WI38 (cell line): ENCODE results near the gene KCNK10.
"Not testable (repeated sequence)": the region's sequence is repeated elsewhere in the genome, so short reads cannot be mapped to it uniquely, and the experiment has no call there.

Source experiments
- H3K4me3 ChIP-seq: 2 replicates; pipeline ENCODE4 v1.5.1; 2011; ENCODE audit warnings: low read depth, mild to moderate bottlenecking, control low read depth, low read length
- TF ChIP-seq, protein P1 (sequence below): IDR thresholded peaks from 2 replicates; pipeline ENCODE4 v1.5.1; 2012; ENCODE audit warnings: low read depth, mild to moderate bottlenecking, control low read depth, low read length

Gene KCNK10

DNA sequence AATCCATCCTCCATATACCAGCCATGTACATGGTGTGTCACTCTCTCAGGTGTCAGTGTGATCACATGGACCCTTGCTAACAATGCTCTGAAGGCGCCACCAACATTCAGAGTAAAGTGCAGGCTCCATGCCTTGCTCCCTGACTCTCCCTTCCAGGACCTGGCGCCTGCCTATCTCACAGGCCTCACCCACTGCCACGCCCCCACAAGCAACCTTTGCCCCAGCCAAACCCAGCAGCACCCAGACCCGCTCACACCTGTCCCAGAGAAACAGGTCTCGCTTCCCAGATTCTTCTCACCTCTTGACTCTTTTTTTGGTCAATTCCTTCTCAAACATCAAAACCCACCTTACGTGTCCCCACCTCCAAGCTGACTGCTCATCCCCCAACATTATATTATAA is 52.3 kb downstream of the KCNK10 start:
- TF ChIP-seq, protein P1, sequence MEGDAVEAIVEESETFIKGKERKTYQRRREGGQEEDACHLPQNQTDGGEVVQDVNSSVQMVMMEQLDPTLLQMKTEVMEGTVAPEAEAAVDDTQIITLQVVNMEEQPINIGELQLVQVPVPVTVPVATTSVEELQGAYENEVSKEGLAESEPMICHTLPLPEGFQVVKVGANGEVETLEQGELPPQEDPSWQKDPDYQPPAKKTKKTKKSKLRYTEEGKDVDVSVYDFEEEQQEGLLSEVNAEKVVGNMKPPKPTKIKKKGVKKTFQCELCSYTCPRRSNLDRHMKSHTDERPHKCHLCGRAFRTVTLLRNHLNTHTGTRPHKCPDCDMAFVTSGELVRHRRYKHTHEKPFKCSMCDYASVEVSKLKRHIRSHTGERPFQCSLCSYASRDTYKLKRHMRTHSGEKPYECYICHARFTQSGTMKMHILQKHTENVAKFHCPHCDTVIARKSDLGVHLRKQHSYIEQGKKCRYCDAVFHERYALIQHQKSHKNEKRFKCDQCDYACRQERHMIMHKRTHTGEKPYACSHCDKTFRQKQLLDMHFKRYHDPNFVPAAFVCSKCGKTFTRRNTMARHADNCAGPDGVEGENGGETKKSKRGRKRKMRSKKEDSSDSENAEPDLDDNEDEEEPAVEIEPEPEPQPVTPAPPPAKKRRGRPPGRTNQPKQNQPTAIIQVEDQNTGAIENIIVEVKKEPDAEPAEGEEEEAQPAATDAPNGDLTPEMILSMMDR, result no peak
- no peak overlapping the region for H3K4me3 ChIP-seq

- no peak overlapping the region for H3K4me3 ChIP-seq
- TF ChIP-seq, protein P1, result no peak
Observed at GRCh38 chr14:88269806-88270420, 53.2 kb downstream of the KCNK10 start.

GRCh38 chr14:88266474-88266873 is 56.6 kb downstream of the KCNK10 start:
- TF ChIP-seq, protein P1, result no peak

DNA sequence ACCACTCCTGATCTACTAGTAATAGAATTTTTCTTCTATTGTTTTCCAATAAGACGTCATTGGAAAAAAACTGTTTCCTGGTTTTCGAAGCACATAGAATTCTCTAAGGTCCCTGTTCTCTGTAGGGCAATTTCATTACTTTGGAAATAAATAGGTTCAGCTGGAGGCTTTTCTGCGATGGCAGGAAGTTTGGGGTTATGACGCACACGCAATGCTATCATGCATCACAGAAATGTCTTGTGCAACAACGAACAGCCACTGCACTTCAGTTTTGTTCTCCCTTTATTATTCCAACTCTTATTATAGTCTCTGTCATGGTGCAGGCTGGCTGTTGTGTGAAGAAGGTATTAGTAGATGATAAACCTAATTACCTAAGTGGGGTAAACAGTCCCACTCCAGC is 59.0 kb downstream of the KCNK10 start:
- no peak overlapping the region for H3K4me3 ChIP-seq
- TF ChIP-seq, protein P1, result no peak

More at GRCh38 chr14:88266474-88266873, 56.6 kb downstream of the KCNK10 start:
- no peak overlapping the region for H3K4me3 ChIP-seq

- H3K4me3 ChIP-seq, result not testable (repeated sequence)
Observed at GRCh38 chr14:88261302-88261701, 61.8 kb downstream of the KCNK10 start.

GRCh38 chr14:88258021-88258420 is 65.0 kb downstream of the KCNK10 start:
- no peak overlapping the region for H3K4me3 ChIP-seq
- TF ChIP-seq, protein P1, result no peak

DNA sequence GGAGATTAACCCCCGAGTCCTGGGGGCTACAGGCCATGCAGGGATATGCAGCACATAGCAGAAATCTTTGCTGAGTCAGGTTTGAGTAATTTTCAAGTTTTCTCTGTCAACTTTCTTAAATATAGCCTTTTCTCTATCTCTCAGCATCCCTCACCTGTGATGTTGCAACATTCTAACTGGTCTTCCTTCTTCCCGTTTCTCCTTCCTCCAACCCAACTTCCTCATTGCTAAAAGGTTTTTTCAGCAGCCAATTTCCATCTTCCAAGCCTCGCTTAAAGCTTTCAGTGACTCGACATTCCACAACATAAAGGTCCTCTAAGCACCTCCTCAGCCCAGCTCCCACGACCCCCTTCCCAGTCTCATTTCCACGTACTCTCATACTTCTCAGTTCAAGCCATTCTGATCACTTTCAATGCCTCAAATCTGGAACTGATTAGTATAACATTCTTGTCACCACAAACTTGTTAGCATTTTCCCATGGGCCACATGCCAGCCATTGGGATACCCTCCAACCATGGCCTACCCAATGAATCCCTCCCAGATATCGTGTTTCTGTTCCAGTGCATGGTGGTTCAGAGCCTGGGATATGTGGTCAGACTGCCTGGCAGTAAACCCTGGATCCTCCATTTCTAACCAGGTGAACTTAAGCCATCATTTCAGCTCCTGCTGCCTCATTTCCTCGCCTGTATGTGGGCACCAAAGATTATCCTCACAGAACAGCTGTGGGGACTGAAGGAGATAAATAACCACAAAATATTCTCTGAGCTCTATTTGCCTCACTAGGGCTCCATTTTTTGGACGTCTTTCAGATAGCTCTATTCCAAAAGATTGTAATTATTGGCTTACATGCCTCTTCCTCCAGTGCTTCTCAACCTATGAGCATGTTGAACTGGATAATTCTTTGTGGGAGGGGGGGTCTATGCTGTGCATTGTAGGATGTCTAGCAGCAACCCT is 65.8 kb downstream of the KCNK10 start:
- TF ChIP-seq, protein P1, result no peak
- H3K4me3 ChIP-seq, result no peak overlapping the region
